Activated CD4-positive, alpha-beta T cell treated with anti-CD3 and anti-CD28 coated beads, Interleukin-2, amount 50 U/mL, for 48 hours (primary cell): ENCODE data around the gene RPL3.
"Not testable (repeated sequence)": the region's sequence is repeated elsewhere in the genome, so short reads cannot be mapped to it uniquely, and the experiment has no call there.

ENCODE experiments used
- DNase-seq, 2 experiments: peaks; one replicate each; pipeline ENCODE4 v3.0.0-alpha.2; 2020

Gene RPL3

GRCh38 chr22:39319284-39320022 is at the start of gene RPL3:
Gene RPL3, minus strand, starts transcription at chr22:39319623. Its CDS starts 26 bp downstream, at chr22:39319597.
- DNase-seq, result peak; percentile 95

- no peak for DNase-seq
Measured at GRCh38 chr22:39369186-39369585, 49.8 kb upstream of the RPL3 start.

GRCh38 chr22:39368461-39368911 is 49.1 kb upstream of the RPL3 start:
- DNase-seq, result no peak

GRCh38 chr22:39367035-39367434 is 47.6 kb upstream of the RPL3 start:
- DNase-seq, result no peak

- DNase-seq, result no peak
Measured at GRCh38 chr22:39365492-39365780, 46.0 kb upstream of the RPL3 start.

- no peak for DNase-seq
Measured at GRCh38 chr22:39364714-39365491, 45.5 kb upstream of the RPL3 start.

- no peak for DNase-seq
Measured at GRCh38 chr22:39363751-39364515, 44.5 kb upstream of the RPL3 start.

GRCh38 chr22:39362932-39363331 is 43.5 kb upstream of the RPL3 start:
- no peak for DNase-seq

- DNase-seq, result no peak
Measured at GRCh38 chr22:39362271-39362670, 42.8 kb upstream of the RPL3 start.

GRCh38 chr22:39361496-39361895 is 42.1 kb upstream of the RPL3 start:
- no peak for DNase-seq

GRCh38 chr22:39360674-39361413 is 41.4 kb upstream of the RPL3 start:
- no peak for DNase-seq

- DNase-seq, result no peak
Measured at GRCh38 chr22:39360242-39360641, 40.8 kb upstream of the RPL3 start.

GRCh38 chr22:39359659-39360195 is 40.3 kb upstream of the RPL3 start:
- no peak for DNase-seq

GRCh38 chr22:39358197-39358596 is 38.8 kb upstream of the RPL3 start:
- not testable (repeated sequence) for DNase-seq

- DNase-seq, result not testable (repeated sequence)
Measured at GRCh38 chr22:39357110-39358108, 38.0 kb upstream of the RPL3 start.

GRCh38 chr22:39356464-39356863 is 37.0 kb upstream of the RPL3 start:
- DNase-seq, result no peak

GRCh38 chr22:39355805-39356204 is 36.4 kb upstream of the RPL3 start:
- DNase-seq, result not testable (repeated sequence)

GRCh38 chr22:39355080-39355479 is 35.7 kb upstream of the RPL3 start:
- DNase-seq, result no peak

GRCh38 chr22:39353346-39353745 is 33.9 kb upstream of the RPL3 start:
- DNase-seq, result no peak

GRCh38 chr22:39352306-39352891 is 33.0 kb upstream of the RPL3 start:
- DNase-seq, result no peak

- no peak for DNase-seq
Measured at GRCh38 chr22:39351689-39352214, 32.3 kb upstream of the RPL3 start.
